Measurements from ENCODE around the gene PHACTR3.

PHACTR3 gene

DNA sequence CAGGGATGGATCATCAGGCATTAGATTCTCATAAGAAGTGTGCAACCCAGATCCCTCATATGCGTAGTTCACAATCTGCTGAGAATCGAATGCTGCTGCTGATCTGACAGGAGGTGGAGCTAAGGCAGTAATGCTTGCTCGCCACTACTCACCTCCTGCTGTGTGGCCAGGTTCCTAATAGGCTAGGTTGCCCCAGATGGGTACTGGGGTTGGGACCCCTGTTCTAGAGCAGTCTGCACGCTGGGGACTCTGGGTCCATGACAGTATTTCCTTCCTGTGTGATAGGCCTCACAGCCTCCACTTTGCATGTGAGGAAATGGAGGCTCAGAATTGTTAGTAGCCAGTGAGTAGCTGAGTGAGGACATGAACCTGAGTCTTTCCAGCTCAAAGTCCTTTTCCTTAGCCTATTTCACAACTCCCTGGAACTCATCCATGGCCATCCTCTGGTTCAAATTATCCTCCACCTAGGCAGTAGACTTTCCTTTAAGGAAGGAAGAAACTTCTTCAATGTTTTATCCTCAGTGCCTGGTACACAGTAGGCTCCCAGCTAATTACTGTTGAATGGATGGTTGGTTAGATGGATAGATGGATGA is 211.9 kb downstream of the PHACTR3 start:
- no peak for DNase-seq (ENCODE audit: low read depth)

- DNase-seq (ENCODE audit: low read depth) = no peak
These were observed 213.1 kb downstream of the PHACTR3 start for GRCh38 chr20:59817406-59817805.

DNA sequence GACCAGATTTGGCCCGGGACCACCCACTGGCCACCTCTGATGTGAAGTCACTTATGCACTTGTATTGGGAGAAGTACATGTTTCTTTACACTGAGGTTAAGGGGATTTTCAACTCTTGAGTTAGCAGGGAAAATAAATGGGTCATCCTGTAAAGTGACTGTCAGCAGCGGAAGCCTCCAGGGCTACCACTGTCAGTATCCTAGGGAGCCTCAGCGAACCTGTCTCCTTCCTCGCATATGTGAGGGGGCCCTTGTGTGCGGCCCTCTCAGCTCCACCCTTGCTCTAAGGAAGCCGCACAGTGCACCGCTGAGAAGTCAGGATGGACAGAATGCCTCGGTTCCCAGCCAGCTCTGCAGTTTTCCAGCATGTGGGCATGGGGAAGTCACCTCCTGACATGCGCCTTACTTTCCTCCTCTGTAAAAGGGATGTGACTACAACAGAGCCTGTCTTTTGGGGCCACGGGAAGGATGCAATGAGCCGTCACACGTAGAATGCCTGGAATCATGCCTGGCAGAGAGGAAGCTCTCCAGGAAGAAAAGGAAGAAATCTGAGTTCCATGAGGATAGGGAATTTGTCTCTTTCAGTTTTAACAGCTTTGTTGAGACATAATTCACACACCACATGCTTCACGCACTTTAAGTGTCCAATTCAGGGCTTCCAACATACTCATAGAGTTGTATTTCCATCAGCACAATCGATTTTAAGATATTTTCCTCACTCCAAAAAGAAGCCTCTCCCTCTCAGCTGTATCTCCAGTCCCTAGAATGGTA is 213.7 kb downstream of the PHACTR3 start:
- no peak for DNase-seq (ENCODE audit: low read depth)

GRCh38 chr20:59818911-59819310 is 214.6 kb downstream of the PHACTR3 start:
- no peak for DNase-seq (ENCODE audit: low read depth)

- no peak for DNase-seq (ENCODE audit: low read depth)
These were observed 215.3 kb downstream of the PHACTR3 start for GRCh38 chr20:59819496-59820203.

GRCh38 chr20:59820204-59821041 is 216.1 kb downstream of the PHACTR3 start:
- no peak for DNase-seq (ENCODE audit: low read depth)

DNA sequence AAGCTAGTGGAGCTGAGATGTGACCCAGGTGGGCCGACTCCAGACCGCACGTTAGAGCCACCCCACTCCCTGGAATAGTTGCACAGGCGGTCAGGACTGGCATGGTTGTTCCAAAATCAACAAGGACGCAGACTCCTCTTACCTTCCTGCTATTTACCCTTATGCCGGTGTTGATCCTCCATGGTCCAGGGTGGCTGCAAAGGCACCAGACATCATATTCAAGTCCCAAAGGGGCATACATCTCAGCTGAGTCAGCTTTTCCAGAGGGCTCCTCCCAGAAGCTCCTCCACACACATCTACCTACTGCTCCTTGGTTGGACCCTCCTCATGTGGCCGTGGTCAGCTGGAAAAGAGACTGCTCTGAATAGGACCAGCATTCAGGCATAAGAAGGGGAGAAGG is 216.9 kb downstream of the PHACTR3 start:
- DNase-seq (ENCODE audit: low read depth) = no peak

DNA sequence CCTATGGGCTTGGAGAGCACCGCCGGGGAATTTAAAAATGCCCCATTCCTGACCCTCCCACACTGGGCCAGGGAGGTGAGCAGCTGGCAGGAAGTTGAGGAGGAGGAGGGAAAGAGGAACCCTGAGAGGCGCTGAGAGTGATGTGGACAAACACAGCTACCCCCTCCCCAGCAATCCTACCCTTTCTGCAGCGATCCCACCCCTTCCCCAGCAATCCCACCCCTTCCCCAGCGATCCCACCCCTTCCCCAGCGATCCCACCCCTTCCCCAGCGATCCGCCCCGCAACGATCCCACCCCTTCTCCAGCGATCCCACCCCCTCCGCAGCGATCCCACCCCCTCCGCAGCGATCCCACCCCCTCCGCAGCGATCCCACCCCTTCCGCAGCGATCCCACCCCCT is 217.4 kb downstream of the PHACTR3 start:
- DNase-seq (ENCODE audit: low read depth) = no peak

- no peak for DNase-seq (ENCODE audit: low read depth)
These were observed 218.1 kb downstream of the PHACTR3 start for GRCh38 chr20:59822291-59823029.

- DNase-seq (ENCODE audit: low read depth) = no peak
These were observed 218.7 kb downstream of the PHACTR3 start for GRCh38 chr20:59823030-59823423.

DNA sequence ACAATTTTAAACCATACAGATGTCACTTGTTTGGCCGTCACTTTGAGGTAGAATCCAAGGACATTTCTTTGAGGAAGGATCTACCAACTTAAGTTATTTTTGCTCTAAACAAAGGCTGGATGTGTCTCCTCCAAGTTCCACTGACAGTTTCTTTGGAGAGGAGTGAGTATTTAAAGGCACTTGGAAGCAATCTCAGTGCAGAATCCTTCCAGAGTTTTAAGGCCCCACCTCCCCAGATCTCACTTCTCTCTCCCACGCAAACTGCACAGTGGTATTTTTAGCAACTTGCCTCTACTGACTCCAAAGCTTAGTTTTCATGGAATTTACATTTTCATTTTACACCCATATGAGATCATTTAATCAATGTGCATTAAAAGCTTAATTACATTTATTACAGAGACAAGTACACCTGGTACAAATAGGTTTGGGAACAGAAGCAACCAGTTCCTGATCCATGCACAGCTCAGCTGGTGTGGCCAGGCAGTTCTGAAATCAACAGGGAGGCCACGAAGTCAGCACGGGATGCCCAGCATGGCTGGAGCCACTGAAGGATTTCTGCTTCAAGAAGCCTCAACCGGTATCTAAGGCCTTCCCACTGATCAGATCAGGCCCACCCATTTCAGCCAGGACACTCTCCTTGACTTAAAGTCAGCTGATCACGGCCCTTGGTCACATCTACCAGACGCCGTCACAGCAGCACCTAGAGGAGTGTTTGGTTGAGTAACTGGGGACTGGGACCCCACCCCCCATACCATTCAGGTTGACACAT is 219.3 kb downstream of the PHACTR3 start:
- DNase-seq (ENCODE audit: low read depth) = no peak

GRCh38 chr20:59824711-59825562 is 220.6 kb downstream of the PHACTR3 start:
- no peak for DNase-seq (ENCODE audit: low read depth)

DNA sequence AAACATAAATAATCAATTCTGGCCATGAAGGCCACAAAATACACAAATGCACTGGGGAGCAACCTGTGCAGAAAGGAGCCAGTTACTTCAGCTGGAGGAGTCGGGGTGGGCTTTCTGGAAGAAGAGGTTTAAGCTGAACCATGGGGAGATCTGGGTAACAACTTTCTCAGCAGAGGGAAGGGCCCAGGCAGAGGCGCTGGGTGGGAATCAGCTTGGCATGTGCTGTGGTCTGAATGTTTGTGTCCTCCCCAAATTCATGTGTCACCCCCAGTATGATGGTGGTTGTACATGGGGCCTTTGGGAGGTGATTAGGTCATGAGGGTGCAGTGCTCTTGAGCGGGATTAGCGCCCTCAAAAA is 221.2 kb downstream of the PHACTR3 start:
- DNase-seq (ENCODE audit: low read depth) = no peak

- no peak for DNase-seq (ENCODE audit: low read depth)
These were observed 221.8 kb downstream of the PHACTR3 start for GRCh38 chr20:59825944-59826759.

- DNase-seq (ENCODE audit: low read depth) = no peak
These were observed 223.1 kb downstream of the PHACTR3 start for GRCh38 chr20:59827138-59828056.

- no peak for DNase-seq (ENCODE audit: low read depth)
These were observed 224.0 kb downstream of the PHACTR3 start for GRCh38 chr20:59828125-59829053.

Data from T follicular helper cell (primary cell).